IPS DF 4.7 (cell line): Measurements from ENCODE around the gene ATP6AP1.

Source experiments
- DNase-seq: peaks from one replicate; pipeline ENCODE4 v3.0.0-alpha.2; 2013; ENCODE audit warnings: low spot score; ENCODE audit errors: extremely low read depth

The ATP6AP1 gene

GRCh38 chrX:154444755-154445246 is 16.3 kb downstream of the ATP6AP1 start:
- no peak for DNase-seq

GRCh38 chrX:154445776-154446175 is 17.3 kb downstream of the ATP6AP1 start:
- DNase-seq: no peak

DNA sequence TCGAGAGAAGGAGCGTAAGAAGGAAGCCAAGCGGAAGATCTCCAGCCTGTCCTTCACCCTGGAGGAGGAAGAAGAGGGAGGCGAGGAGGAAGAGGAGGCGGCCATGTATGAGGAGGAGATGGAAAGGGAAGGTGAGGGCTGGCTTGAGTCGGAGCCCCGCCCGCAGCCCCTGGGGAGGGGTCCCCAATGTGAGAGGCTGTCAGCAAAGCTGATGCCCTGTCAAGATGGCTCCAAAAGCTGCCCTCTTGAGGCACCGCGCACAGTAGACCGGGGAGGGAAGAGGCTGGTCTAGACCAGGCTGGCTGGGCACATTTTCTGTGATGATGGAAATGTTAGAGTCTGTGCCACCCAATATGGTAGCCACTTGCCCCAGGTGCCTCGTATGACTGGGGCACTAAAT is 18.0 kb downstream of the ATP6AP1 start:
- no peak for DNase-seq

DNA sequence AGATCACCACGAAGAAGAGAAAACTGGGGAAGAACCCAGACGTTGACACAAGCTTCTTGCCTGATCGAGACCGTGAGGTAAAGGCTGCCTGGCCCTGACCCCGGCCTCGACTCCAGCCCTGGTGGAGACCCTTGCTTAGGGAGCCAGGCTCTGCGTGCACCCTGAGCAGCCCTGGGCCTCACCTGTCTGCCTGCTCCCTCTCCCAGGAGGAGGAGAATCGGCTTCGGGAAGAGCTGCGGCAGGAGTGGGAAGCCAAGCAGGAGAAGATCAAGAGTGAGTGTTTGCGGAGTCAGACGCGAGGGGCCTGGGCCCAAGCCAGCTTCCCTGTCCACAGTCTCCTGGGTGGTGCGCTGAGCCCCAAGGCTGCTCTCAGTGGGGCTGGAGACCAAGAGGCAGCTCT is 20.0 kb downstream of the ATP6AP1 start:
- DNase-seq: no peak

GRCh38 chrX:154449618-154450017 is 21.1 kb downstream of the ATP6AP1 start:
- DNase-seq: no peak

DNA sequence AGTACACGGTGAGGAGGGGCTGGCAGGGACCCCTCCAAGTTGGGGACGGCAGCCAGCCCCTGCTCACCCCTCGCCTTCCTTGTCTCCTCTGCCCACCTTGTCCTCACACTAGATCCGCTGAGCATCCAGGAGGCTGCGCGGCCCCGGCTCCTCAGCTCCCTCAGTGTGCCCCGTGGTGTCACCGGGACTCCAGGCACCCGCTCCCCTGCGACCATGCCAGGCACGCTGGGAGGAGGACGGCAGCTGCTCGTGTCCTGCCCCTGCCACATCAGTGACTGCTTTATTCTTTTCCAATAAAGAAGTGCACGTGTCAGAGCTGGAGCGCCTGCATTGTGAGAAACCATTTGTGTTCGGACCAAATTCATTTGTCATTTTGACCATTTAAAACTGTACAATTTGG is 21.8 kb downstream of the ATP6AP1 start:
- DNase-seq: no peak

DNA sequence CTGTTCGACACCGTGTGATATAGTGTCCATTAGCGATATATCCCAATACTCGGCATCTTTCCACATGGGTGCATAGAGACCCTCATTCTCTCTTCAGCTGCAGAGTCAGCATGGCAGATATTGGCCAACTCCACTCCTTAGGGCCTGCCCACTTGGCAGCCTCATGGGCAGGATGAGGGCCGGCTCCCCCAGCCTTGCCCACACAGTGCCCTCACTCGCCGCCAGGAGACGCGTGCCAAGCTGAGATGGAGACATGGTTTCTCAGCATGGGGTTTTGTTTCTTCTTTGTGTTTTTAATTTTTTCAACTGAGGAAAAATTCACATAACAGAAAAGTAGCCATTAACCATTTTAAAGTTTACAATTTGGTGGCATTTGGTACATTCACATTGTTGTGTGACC is 24.3 kb downstream of the ATP6AP1 start:
- no peak for DNase-seq

DNA sequence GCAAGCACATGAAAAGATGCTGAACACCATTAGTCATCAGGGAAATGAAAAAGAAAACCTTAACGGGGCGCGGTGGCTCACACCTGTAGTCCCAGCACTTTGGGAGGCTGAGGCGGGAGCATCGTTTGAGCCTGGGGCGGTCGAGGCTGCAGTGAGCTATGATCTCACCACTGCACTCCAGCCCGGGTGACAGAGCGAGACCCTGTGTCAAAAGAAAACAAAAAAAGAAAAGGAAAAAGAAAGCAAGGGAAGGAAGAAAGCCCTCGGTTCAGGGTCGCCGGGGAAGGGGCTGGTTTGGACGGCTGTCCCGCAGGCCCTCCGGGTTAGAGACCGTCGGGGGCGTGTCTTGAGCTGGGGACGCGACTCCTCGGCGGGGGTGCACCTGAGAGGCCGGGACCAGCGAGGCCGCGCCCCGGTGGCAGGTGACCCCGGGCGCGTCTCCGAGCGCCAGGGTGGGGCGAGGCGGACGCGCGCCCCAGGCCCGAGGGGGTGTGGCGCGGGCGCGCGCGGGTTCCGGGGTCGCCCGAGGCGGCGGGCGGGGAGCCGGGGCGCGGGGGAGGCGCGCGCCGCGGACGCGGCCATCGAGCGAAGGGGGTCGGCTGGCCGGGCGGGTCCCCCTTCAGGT is 29.1 kb downstream of the ATP6AP1 start:
- DNase-seq: no peak

GRCh38 chrX:154458116-154458953 is 29.9 kb downstream of the ATP6AP1 start, which contains the start of gene PLXNA3:
TSS of gene PLXNA3 (plus strand) at chrX:154458281. CDS start at chrX:154460184, 1,903 bp downstream.
- DNase-seq: no peak

DNA sequence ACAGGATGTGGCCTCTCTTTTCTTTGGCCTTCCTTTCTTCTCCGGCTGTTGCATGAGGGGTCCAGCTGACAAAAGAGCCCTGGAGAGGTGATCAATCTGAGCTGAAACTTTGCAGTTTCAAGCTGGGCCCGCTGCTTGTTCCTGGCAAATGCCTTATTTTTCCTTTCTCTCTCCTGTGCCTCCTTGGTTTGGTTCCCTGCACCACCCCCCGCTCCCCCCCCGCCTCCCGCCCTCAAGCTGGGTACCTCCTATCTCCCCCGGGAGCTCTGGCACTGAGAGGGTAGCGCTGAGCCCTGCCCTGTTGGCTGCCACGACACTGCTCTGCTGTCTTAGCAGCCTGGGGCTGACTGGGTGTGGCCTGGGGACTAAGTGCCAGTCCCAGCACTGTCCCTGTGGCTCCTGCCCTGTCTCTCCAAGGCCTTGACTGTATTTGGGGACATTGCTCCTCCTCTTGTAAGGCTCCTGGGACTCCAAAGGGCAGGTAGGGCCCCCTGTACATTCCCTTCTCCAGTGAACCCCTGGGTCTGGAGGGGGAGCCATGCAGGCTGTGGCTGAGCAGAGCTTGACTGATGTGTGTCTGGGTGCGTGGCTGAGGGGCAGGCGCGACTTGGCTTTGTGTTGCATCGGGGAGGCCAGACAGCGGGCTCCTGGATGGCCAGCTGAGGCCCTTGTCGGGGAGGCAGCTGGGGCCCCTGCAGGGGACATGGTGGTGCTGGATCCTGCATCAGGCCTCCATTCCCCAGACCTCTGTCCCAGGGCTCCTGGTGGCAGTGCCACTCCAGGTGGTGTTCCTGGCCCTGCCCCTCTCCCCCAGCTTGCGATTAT is 30.7 kb downstream of the ATP6AP1 start:
- no peak for DNase-seq

GRCh38 chrX:154459832-154460231 is 31.4 kb downstream of the ATP6AP1 start:
- DNase-seq: no peak

GRCh38 chrX:154460326-154460725 is 31.8 kb downstream of the ATP6AP1 start:
- DNase-seq: no peak

- no peak for DNase-seq
These were observed 33.9 kb downstream of the ATP6AP1 start for GRCh38 chrX:154462396-154462795.

DNA sequence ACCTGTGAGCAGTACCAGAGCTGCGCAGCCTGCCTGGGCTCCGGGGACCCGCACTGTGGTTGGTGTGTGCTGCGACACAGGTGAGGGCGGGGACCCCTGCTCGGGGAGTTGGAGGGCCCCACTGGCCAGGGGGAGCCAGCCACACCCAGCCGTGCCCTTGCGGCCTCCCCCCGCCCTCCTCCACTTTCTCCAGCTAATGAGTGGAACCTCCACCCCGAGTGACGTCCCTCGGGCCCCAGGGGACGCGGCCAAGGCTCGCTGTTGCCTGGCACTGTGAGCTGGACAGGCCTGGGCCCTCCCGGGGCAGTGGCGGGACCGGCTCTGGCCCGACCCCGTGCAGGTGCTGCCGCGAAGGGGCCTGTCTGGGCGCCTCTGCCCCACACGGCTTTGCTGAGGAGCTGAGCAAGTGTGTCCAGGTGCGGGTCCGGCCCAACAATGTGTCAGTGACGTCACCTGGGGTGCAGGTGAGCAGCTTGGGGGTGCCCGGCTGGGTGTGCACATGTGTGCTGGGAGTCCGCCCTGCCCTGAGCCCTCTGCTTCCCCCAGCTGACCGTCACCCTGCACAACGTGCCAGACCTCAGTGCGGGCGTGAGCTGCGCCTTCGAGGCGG is 35.2 kb downstream of the ATP6AP1 start:
- no peak for DNase-seq

GRCh38 chrX:154464806-154465365 is 36.4 kb downstream of the ATP6AP1 start:
- DNase-seq: no peak

- no peak for DNase-seq
These were observed 37.1 kb downstream of the ATP6AP1 start for GRCh38 chrX:154465601-154466000.

DNA sequence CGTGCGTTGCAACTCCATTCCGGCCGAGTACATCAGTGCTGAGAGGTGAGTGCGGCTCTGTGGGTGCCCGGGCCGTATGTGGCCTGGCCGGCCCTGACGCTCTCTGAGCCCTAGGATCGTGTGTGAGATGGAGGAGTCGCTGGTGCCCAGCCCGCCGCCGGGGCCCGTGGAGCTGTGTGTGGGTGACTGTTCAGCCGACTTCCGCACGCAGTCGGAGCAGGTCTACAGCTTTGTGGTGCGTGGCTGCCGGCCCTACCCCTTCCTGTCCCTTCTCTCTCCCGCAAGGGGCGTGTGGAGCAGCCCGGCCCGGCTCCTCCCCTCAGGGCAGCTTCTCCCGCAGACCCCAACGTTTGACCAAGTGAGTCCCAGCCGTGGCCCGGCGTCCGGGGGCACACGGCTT is 37.6 kb downstream of the ATP6AP1 start:
- DNase-seq: no peak

DNA sequence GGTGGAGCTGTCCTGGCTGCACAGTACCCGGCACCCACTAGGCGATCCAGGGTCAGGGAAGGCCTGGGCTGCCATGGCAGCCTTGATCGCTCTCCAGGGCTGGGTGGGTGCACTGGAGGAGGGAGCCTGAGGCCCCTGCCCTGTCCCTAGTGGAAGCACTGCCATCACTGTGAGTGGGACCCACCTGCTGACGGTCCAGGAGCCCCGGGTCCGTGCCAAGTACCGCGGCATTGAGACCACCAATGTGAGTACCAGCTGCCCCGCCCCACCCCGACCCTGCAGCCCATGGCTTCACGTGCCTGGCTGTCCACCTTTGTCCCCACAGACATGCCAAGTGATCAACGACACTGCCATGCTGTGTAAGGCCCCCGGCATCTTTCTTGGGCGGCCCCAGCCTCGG is 38.4 kb downstream of the ATP6AP1 start:
- DNase-seq: no peak

- DNase-seq: no peak
These were observed 39.1 kb downstream of the ATP6AP1 start for GRCh38 chrX:154467556-154467955.

- no peak for DNase-seq
These were observed 39.7 kb downstream of the ATP6AP1 start for GRCh38 chrX:154468217-154468616.

DNA sequence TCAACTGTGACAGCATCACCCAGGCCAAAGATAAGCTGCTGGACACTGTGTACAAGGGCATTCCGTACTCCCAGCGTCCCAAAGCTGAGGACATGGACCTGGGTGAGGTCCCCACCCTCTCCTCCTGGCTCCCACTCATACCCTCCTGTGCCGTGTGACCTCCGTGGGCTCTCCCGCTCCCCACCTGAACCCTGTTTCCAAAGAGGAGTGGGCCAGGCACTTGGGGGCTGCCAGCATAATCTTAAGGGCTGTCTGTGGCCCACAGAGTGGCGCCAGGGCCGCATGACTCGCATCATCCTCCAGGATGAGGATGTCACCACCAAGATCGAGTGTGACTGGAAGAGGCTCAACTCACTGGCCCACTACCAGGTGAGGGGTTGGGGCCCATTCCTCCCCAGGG is 40.6 kb downstream of the ATP6AP1 start:
- DNase-seq: no peak
